G401.6 (cell line): Measurements from ENCODE around the gene TPCN1.

Experiments used
- FAIRE-seq: peaks from 2 replicates; lab custom pipeline; 2012; peaks lifted over from hg19 to GRCh38; lab: Jason Lieb, UNC

TPCN1 gene

DNA sequence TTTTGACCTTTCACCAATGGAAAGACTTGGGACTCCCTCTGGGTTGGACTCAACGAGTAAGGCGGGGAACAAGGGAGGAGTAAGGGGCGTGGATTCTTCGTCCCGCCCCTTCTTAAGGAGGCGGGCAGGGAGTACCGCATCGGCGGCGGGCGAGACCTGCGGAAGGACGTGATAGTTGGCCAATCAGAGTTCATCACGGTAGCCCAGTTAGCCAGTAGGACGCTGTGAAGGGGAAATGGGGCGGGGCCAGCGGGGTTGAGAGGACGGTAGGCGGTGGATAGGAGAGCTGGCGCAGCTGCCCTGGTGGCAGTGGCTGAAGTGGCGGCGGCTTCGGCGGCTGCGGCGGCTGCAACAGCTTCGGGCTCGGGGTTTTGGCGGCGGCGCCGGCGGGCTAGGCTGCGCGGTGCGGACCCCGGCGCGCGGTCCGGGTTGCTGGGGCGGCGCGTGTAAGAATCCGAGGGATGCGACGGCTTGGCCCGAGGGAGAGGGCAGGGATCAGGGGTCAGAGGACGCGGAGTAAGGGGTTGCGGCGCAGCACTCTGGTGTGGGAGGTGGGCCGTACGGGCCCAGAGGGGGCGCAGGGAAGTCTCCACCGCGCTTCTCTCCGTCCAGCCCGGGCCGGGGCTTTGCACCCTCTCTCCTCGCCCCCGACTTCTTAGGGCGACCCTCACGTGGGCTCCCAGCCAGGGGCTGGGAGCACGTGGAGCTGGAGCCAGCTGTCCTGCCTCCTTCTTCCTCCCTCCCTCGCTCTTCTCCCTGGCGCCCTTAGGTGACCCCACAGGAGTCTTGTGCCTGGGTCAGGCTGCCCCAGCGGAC lies at the start of gene TPCN1:
TPCN1 (plus strand) TSS at position 284 of the 816 bp plus-strand sequence. CDS start 5,389 bp downstream, outside the sequence.
- FAIRE-seq: peak; percentile 99

DNA sequence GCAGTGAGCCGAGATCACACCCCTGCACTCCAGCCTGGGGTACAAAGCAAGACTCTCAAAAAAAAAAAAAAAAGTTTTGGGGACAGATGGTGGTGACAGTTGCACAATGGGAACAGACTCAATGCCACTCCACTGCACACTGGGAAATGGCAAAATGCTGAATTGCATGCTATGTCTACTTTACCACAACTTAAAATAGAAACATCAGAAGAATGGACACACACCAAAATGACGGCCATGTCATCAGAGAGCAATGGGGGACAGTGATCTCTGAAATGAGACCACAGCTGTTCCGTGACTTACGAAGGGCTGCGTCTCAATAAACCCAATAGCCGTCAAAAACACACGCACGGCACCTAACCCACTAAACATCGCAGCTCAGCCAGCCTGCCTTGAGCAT lies 49.7 kb upstream of the TPCN1 start:
- no peak for FAIRE-seq

DNA sequence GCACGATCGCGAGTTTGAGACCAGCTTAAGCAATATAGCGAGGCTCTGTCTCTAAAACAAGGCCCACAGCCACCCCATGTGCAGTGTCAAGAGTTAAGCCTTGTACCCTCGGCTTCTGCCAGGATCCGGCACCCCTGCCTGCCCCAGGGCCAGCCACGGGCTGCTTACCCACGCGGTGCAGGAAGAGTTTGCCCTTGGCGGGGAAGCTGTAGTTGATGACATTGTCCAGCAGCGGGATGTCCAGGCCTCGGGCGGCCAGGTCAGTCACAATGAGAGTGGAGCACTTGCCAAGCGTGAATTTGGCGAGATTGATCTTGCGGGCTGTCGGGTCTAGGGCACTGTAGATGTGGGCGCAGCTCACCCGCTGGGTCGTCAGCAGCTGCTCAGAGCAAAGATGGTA lies 49.1 kb upstream of the TPCN1 start:
- no peak for FAIRE-seq

DNA sequence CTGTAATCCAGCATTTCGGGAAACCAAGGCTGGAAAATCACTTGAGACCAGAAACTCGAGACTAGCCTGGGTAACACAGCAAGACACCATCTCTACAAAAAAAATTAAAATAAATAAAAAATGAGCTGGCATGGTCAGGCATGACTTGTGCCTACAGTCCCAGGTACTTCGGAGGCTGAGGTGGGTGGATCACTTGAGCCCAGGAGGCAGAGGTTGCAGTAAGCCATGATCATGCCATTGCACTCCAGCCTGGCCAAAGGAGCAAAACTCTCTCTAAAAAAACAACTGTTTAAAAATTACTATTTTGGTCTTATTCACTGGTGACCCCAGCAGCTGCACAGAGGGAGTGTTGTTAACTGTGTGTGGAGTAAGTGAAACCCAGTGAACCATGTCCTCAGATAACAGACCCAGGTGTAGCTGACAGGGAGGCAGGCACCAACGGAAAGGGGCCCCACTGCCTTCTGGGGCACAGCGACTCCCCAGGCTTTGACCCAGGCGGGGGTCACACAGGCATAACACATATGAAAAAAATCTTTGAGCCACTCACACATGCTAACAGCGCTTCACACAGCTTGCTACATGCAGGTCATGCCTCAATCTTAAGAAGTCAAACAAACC lies 48.1 kb upstream of the TPCN1 start:
- FAIRE-seq: no peak

DNA sequence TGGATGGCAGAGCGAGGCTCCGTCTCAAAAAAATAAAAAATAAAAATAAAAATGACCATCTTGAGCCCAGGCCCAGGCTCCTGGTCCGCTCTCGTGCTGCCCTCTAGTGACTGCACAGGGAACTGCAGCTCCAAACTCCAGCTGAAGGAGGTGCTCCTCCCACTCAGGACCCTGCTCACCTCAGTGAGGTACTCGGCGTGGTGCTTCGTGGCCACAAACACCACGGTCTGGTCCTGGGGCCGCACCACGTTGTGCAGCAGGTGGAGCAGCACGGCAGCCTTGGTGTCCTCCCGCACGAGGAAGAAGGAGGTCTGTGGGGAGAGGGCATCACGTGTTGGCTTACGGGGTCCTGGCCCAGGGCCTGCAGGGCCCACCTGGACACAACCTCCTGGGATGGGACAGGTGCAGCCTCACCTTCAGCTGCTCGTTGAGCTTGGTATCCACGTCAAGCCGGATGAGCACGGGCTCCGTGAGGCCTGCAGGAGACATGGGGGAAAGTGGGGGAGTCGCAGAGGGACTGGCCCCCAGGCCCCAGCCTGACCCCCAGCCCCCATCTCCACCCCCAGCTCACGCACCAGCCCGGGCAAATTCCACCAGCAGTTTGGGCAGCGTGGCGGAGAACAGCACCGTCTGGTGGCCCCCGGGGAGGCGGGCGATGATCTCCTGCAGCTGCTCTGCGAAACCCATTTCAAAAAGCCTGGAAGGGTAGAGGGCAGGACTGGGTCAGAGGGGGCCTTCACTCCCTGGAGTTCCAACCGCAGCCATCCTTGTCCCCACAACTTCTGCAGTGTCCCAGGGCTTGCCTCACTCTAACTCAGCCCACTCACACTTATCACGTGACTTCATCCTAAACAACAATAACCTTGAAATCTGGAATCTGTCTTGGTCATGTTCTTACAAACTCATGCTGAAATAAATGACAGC lies 46.5 kb upstream of the TPCN1 start:
- no peak for FAIRE-seq

DNA sequence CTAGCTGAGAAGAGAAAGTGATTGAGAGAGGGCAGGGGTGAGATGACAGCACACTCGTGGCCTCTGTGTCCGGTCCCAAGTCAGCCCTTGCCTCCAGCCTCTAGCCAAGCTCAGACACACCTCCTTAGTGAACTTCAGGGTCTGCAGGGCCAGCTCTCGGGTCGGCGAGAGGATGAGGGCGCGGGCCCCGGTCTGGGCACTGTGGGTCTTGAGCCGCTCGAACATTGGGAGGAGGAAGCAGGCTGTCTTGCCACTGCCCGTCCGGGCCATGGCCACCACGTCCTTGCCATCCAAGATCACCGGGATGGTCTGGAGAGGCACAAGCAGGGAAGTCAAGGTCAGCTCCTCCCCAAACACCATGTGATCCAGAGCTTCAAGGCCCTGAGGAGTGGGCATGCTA lies 42.2 kb upstream of the TPCN1 start:
- no peak for FAIRE-seq

DNA sequence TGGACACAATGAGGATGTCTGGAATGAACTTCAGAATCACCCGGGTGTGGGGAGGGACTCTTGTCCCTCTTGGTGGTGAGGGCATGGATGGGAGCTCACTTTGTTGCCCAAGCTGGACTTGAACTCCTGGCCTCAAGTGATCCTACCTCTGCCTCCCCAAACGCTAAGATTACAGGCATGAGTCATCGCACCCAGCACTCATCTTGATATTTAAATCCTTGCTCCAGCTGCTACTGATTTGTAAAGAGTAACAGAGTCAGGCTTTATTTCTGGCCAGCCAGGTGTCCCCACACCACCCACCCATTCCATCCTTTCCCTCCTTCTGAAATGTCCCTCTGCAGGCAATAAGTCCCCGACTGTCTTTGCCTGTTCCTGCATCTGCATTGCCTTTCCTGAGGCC lies 40.9 kb upstream of the TPCN1 start:
- FAIRE-seq: no peak

DNA sequence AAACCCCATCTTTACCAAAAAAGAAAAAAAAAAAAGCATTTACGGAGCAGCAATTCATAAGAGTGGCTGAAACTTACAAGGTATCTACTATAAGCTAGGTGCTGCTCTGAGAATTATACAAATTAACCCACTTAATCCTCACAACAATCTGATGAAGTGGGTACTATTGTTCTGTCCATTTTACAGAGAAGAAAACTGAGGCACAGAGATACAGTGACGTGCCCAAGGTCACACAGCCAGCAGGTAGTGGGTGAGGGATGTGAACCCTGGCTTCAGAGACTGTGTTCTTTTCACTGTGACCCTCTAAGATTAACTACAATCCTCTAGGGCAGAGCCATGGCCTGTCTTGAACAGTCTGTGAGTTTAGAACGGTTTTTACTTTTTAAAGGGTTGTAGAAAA lies 39.3 kb upstream of the TPCN1 start:
- no peak for FAIRE-seq

DNA sequence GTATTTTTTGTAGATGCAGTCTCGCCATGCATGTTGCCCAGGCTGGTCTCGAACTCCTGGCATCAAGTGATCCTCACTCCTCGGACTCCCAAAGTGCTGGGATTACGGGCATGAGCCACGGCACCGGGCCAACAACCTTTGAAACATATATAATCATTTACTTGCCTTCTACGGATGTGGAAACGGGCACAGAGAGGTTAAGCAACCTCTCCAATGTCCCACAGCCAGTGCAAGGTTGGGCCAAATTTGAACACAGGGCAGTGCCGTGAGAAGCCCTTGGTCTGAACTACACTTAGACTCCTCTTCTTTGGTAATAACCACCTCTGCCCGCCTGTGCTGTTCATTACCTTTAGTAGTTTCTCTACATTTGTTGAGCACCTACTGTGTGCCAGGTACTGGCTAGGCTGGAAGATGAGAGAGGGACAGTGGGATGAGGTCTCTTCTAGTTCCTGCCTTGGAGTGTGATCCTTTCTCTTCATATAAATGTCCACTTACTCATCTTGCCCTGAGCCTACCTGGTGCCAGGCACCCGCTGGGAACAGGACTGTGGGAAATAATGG lies 38.2 kb upstream of the TPCN1 start:
- no peak for FAIRE-seq

DNA sequence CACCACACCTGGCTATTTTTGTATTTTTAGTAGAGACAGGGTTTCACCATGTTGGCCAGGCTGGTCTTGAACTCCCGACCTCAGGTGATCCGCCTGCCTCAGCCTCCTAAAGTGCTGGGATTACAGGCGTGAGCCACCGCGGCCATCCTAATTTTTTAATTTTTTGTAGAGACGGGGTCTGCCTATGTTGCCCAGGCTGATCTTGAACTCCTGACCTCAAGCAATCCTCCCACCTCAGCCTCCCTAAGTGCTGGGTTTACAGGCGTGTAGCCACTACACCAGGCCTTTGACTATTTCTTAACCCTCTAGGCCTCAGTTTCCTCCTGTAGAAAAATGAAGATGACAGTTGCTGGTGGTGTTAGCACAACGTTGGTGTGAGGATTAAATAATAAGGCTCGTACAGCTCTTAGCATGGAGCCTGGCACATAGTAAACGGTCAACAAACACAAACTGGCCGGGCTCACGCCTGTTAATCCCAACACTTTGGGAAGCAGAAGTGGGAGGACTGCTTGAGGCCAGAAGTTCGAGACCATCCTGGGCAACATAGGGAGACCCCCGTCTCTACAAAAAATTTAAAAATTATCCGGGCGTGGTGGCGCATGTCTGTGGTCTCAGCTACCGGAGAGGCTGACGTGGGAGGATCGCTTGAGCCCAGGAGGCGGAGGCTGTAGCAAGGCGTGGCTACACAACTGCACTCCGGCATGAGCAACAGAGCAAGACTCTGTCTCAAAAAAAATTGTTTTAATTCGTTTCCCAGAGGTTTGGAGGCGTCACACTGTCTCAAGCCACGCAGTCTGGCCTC lies 37.0 kb upstream of the TPCN1 start:
- FAIRE-seq: no peak

DNA sequence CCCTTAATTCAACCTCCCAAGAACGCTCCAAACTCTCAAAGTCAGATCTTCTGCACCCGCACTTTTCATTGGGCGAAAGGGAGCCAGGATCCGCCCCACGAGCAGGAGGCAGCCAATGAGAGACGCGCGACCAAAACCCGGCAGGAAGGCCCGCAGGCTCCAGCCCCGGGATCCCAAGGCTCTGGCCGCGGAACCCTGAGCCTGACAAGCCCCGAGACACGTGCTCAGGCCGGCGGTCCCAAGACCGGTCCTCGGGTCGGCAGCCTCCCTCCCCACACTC lies 36.4 kb upstream of the TPCN1 start:
- peak; percentile 86 for FAIRE-seq

DNA sequence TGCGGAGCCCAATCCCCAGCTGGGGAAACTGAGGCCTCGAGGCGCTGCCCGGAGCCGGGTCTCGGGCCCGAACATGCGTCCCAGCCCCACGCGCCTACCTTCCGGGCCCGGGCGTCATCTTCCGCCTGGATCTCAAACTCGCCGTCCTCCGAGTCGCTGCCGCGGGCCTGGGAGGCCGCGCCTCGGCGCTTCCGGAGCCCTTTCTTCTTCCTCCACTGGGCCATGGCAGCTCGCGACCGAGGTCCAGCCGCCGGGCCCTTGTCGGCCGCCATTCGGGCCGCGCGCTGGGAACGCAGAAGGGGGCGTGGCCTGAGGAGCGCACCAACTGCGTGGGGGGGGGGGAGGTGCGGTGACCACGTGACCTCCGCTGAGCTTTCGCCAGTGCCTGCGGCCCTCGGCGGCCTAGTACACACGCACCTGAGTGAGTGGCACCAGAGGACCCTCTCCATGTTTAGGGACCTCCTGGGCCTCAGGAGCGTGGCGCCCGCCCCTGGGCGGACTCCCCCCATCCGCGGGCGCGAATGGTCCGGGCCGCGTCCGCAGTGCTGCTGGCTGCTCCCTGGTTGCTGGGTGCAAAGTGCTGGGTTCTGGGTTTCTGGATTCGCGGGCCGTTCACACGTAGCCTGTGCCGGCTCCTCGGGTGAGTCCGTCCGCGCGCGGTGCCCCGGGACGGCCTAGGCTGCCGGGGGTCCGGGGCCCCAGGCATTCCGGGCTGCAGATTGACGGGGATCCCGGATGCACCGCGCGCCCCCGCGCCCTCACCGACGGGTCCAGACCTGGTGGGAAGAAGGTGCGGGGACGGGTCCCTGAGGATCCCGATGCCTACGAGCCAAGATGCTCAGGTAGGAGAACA lies 35.9 kb upstream of the TPCN1 start, which contains the start of the genes DDX54 and RITA1:
DDX54 (minus strand) TSS at position 299 of the 853 bp plus-strand sequence; CDS start at position 272, 27 bp downstream.
RITA1 (plus strand) TSS at position 542 of the 853 bp plus-strand sequence. CDS start 1,026 bp downstream, outside the sequence.
- no peak for FAIRE-seq

DNA sequence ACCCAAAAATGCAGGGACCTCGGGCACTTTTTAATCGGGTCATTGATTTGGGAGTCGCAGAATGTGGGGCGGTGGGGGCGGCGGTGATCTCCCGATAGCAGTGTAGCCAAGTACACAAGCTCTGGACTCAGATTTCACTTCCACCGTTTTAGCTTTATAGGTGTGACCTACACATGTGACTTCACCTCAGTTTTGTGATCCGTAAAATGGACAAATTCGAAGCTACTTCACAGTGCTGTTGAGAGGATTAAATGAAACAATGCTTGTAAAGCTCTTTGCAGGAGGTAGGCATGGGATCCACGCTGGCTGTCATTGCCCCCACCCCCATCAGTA lies 35.3 kb upstream of the TPCN1 start:
- FAIRE-seq: no peak

DNA sequence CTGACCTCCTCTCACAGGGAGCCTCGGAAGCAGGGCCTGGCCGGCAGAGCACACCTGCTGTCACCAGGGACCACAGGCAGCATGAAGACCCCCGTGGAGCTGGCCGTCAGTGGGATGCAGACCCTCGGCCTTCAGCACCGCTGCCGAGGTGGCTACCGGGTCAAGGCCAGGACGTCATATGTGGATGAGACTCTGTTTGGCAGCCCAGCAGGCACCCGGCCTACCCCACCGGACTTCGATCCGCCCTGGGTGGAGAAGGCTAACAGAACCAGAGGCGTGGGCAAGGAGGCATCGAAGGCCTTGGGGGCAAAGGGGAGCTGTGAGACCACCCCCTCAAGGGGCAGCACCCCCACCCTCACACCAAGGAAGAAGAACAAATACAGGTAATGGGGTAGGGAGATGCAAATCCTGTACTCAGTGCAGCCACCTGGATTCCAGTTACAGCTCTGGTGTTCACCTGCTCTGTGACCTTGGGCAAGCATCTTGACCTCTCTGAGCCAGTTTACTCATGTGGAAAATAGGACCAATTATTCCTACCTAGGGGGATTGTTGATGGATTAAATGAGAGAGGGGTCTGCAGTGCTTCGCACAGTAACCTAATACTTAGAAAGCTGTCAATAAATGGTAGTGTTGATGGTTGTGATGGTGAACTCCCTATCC lies 34.5 kb upstream of the TPCN1 start:
- FAIRE-seq: no peak

DNA sequence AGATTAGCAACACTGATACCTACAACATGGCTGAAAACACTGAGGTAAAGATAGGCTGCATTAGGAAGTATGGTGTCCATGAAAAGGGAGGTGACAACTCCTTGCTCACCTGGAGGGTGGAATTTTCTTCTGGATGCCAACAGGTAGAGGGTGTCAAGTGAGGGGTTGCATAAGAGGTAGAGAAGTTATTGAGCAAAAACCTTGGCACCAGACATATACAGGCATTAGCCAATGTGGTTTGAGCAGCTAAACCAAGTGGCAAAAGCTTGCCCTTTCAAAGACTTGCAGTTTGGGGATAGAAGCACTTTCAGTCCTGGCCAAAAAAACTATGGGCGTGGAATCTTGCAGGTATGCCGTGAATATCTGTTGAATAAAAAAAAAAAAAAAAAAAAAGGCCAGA lies 31.9 kb upstream of the TPCN1 start:
- FAIRE-seq: no peak

DNA sequence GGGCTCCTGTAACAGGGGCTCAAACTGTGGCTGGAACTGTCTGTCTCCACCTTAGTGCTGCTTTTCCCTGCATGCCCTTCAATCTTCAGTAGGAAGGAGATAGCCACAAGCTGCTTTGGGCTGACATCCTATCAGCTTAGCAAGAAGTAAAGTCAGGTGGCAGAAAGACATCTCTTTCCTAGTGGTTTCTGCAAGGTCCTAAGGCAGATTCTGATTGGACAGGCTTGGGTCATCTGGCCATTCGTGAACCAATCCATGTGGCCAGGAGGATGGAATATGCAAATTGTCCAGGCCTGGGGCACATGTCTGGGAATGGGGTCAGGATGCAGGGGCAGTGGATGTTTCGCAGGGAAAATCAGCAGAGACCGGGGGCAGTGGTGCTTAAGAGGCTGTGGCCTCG lies 30.5 kb upstream of the TPCN1 start:
- peak; percentile 72 for FAIRE-seq

DNA sequence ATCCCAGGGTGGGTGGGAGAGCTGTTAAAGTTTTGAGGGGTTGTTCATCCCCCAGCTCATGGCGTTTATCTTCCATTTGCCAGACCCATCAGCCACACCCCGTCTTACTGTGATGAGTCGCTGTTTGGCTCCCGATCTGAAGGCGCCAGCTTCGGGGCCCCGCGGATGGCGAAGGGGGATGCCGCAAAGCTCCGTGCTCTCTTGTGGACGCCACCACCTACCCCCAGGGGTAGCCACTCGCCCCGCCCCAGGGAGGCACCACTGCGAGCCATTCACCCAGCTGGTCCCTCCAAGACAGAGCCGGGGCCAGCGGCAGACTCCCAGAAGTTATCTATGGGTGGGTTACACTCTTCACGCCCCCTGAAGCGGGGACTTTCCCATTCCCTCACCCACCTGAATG lies 30.0 kb upstream of the TPCN1 start:
- FAIRE-seq: no peak

DNA sequence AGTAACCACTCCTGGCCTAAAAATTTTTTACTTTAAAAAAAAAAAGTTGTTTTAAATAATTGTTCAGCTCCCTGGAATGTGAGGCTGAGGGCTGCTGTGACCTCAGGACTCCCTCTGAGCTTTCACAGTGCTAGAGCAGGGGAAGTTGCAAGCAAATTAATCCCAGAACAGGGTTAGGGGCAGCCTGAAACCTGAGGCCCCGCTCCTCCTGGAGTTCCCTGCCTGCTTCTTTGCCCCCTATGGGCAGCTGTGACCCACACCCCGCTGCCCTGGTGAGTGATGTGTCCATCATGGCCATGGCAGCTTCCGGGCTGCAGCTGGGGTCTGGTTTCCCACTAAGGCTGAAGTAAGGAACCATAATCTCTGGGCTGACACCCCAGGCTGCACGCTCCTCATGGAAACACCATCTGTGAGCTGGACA lies 26.3 kb upstream of the TPCN1 start:
- FAIRE-seq: no peak

DNA sequence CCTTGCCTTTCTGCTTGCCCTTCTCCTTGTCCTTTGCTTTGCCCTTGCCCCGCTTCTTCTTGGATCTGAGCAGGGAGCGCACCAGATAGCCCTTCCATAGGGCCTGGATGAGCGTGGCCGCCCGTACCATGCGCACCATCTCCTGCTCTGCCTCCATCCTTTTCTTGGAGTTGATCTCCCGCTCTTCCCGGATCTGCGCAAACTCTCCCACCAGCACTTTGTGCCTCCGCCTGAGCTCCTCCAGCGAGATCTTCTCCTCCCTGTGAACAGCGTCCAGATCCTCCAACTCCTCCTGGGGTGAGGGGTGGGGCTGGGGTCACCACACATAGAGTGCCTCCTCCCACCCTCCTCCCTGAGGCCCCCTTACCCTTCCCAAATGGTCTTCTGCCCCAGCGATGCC lies 25.7 kb upstream of the TPCN1 start:
- FAIRE-seq: no peak

DNA sequence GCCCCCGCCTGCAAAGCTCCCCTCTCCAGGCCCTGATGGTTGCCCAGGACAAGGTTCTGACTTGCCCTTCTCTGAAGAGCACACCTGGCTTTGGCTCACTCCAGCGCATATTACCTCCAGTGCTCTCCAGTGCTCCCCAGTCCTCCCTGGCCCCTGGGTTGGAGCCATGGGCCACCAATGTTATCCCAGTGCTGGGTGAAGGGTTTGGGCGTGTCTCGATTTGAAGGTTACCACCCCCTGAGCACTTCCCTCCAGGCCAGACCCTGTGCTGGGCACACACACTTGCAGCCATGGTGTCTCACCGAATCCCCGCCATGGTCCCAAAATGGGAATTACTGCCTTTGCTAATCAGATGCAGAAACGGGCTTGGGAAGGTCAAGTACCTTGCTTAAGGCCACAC lies 24.7 kb upstream of the TPCN1 start:
- no peak for FAIRE-seq
